Activated CD4-positive, CD25-positive, alpha-beta regulatory T cell treated with anti-CD3 and anti-CD28 coated beads, Interleukin-2, amount 50 U/mL, for 24 hours (primary cell): ENCODE measurements around the gene HIVEP3.

ENCODE experiments used
- ATAC-seq, 2 donors: fragments of 150-1000 bp; cut with Tn5 transposase; one replicate each; pipeline ENCODE4 v1.10.0; 2021; ENCODE audit warnings: mild to moderate bottlenecking in 1 of 2, moderate library complexity in 1 of 2

The HIVEP3 gene

DNA sequence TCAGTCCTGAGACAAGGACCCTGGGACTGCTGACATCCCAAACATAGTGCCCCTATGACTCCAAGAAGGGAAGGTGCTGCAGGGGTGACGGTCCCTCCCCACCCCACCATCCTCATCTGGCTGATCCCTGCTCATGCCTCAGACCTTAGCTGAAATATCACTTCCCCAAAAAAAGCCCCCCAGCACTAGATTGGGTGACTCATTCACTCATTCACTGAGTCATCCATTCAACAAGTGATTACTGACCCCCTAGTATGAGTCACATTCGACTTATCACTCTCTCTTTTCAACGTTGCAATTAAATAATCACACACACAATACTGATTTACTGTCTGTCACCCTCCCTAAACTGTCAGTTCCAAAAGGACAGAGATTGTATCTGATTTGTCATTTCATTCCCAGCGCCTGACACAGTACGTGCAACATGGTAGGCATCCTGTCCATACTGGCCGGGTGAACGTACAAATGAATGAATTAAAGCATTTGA is 48.6 kb downstream of the HIVEP3 start:
- peak; percentile 70 to 71 for ATAC-seq

DNA sequence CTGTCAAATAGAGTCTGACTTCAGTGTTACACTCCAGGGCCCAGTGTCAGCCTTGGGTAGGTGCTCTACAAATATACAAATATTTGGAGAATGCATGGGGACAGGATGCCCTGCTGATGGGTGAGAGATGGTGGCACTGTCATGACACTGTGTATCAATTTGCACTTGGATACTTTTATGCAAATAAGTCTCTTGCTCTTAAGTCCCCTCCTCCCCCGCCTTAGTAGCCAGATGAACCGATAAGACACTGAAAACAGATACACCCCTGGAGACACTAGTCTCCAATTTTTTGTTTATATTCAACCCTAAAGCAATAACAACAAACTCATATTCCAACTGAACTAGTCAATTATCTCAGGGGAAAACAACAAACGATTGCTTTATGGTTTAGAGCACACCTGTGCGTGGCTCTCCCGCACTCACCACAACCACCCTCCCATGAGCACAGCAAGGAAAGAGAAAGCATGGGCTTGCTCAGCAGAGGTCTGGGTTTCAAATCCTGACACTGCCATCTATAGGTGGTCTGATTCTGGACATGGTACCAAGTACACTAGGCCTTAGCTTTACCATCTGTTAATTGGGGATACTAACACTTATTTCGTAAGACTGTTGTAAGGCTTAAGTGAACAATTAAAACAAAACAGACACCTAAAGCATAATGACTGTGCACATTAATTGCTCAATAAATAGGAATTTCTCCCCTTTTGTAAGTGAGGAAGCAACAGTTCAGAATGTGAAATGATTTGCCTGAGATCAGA is 50.3 kb downstream of the HIVEP3 start:
- peak; percentile 74 to 80 for ATAC-seq

DNA sequence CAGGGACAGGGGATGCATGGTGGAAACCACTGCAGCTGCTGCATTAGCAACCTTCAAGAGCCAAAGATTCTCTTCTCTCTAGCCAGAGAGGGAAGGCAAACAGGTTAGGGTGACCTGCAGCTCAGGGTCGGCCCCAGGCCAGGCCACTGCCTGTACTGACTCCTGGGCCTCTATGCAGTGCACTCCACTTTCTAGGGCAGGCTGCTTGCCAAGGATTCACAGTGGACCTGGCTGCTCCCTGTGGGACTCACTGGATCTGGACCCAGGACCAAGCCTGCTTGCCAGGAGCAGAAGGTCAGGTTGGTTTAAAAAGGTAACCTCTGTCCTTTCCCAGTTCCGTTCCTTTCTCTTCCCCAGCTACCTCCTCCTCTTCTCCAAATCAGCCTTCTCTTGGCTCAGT is 52.4 kb downstream of the HIVEP3 start:
- no peak for ATAC-seq

DNA sequence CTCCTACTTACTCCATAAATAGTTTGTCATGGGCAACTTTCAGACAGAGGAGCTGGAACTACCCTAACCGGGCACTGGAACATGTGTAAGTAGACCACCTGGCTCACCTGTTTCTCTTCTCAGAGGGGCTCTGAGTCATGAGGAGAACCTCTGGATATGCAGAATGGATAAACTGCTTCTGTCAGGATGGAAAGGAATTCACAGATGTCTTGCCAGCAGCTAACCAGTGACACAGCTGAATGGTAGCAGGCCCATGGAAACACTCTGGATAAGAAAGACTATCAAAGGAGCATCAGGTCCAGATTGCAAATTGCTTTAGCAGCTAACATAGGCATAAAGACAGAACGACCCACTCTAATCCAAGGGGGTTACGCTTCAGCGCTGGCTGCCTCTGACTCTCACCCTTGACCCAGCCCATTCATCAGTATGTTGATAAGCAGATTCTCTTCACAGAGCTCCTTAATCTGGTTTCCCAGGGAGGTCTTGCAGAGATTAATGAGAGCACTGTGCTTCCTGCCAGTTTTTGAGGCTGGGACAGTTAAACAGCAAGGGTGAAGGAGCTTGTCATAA is 54.2 kb downstream of the HIVEP3 start:
- no peak for ATAC-seq

DNA sequence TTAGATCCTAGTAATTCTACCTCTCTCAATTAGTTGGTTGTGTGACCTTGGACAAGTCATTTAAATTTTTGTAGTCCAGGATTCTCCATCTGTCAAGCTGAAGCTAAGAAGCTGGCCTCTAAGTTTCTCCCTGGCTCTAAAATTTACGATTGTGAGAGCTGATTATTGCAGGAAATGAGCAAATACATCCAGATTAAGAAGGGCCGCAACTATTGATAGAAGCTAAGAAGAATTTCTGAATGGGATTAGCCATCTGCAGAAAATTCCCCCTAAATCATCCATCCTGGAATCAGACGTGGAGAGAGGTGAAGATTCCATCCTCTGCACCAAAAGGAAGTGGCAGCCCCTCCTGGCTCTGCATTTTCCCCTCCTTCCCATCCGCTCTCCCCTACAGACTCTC is 55.0 kb downstream of the HIVEP3 start:
- ATAC-seq, result no peak

DNA sequence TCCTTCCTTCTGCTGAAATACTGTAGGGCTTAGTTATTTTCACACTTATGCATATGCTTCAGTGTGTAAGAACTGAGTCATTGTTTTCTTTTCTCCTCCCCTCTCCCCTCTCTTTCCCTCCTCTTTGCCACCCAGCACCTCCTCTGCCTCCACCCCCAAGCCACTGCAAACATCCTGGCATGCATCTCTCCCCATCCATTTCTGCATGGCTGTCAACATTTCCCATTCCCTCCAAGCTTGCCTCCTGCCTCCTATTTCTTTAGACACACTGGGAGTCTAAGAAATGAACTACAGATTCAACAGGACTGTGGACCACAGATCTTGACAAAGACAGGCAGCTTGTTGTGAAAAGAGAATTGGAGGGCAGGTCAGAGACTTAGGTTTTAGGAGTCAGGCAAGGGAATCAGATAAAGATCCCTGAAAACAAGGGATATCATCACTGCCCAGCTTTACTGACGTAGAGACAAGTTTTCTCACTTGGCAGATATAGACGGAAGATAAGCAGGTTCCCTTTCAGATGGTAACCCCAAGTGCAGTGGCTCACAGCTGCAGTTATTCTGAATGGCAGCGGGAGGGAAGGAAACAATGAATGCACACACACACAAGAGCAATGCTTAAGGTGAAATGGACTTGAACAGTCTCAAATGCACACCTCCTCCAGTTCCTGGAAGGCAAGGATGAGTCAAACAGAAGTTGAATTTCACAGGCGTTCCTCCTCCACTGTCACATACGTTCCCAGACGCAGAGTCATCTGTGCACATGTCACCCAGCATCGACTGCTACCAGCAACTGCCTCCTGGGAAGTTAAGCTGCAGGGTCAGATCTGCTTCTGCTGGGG is 56.1 kb downstream of the HIVEP3 start:
- ATAC-seq, result peak; percentile 96 to 98

DNA sequence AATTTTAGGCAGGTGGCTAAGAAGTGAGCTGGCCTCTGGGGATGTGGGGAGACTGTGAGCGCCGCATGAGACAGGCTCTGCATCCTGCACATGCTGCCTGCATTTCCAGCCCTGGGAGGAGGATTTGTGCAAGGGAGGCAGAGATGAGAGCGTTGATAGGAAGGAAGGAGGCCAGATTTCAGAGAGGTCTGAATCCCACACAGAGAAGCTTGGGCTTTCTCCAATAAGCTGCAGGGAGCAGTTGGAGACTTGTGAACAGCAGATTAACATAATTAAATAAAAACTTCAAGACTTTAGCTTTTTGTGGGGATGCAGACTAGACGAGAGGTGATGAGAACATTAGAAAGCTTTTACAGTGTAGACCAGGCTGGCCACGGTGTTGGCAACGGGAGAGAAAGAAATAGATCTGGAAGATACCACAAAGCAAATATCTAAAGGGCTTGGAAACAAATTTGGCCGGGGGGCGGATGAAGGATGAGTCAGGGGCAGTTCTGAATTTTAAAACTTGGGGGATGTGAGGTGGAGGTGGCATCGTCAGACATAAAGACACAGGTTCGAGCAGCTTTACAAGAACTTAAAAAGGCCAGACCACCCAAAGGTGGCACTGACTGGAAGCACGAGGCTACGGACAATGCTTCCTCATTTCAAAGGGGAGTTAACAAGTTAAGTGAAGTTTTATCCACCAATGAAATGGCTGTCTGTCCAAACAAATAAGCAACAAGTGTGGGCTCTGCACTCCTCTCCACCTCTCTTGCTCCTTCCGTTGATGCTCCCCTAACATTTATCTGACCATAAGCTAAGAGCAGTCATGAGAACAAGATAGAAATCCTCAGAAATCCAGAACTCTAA is 57.0 kb downstream of the HIVEP3 start:
- ATAC-seq, result no peak

DNA sequence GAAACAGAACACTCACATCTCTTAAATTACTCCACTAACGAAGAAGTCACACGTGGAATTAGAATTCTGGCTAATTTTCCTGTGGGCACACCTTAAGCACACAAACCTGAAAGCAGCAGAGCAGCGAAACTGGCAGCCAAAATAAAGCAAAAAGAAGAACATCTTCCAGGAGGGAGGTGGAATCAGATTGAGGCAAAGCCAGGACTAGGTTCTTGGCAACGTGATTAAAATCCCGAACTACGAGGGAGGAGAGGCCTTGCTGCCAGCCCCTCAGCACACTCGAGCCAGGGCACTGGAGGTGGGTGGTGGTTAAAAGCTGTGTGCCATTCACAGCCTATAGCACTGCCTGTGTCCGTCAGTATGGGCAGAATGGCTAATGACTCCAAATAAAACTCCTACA is 58.0 kb downstream of the HIVEP3 start:
- no peak for ATAC-seq

DNA sequence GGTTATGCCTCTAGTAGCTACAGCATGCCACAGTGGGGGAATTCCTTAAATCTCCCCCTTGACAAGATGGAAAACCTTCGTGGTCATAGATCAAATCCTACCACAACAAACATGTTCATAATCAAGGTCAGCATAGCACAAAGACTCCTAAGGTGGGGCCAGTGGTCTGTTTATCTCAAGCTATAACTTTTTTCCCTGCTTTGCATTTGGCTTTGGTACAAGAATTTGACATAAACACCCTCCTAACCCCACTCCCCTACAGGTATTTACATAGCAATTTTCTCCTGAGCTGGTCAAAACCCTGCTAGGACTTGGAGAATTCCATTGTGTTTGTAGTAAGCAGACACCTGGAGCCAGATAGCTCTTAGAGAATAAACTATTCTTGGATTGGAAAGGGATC is 58.5 kb downstream of the HIVEP3 start:
- ATAC-seq, result no peak

DNA sequence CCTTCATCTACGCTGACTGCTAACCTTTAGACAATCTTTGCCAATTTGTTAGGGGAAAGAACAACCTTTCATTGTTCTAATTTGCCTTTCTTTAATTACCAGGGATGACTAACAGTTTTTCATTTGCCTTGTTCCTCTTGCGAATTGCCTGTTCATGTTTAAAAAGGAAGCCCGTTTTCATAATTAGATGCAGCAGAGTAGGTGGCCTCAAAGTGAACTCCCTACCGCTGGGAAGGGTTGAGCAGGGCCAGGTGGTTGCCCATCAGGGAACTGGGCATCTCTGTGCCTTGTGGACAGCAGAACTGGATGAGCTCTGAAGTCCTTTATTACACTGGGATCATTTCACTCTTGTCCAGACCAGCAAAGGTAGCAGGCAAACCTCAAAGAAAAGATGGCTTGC is 59.0 kb downstream of the HIVEP3 start:
- ATAC-seq, result no peak

DNA sequence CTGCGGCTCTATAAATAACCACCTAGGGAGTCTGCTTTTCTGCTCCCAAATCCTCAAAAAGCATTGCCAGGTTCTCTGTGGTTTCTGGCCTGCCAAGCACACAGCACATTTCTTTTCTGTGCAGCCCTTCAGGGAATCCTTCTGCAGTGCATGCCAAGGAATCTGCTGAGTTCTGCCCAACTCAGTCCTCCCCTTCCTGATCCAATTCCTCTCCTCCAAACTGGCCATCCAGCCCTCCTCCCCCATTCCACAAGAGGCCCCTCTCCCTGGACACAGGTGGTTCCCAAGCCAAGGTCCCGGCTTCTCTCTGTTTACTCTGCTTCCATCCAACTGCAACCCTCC is 61.8 kb downstream of the HIVEP3 start:
- ATAC-seq, result no peak

DNA sequence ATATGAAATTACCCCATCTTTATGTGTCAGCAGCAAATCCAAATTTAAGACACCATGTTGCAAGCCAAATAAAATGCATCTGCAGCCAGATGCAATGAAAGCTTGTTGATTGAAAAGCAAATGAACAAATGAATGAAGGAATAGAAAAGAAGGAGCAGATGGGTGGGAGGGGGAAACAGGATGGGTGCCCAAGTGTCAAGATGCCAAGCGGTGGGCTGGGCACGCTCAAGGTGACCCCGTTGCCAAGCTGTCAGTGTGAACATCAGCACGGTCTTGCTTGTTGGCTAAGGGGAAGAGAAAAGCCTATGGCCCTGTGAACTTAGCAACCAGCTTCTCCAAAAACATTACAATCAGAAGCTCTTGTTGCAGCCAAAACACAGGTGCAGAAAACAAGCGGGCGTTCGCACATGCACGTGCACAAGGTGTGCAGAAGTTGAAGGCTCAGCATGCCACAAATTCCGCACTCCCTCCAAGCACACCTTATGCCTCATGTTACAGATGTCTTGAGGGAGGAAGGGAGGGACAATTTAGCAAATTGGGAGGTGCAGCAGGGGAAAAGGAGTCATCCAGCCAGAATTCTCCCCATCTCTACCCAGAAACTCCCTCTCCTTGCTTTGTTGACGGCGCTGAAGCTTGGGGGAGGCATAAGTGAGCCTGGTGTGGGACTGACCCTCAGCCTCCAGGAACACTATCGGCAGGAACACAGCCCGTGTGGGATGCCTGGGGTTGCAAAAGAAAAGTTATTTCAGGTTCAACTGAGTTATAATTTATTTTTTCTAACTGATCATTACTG is 62.4 kb downstream of the HIVEP3 start:
- ATAC-seq, result no peak

DNA sequence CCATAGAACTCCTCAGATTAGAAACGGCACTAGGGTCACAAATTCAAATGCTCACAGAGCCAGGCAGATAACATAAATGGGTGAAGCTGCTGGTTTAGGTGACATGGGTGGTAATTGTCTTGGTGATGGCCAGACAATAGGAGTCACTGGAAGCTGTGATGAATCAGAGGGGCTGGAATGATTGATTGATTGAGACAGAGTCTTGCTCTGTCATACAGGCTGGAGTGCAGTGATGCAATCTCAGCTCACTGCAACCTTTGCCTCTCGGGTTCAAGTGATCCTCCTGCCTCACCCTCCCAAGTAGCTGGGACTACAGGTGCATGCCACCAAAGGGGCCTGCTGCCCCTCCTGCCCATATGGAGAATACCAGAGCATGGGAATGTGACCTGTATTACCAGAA is 63.0 kb downstream of the HIVEP3 start:
- ATAC-seq, result no peak

DNA sequence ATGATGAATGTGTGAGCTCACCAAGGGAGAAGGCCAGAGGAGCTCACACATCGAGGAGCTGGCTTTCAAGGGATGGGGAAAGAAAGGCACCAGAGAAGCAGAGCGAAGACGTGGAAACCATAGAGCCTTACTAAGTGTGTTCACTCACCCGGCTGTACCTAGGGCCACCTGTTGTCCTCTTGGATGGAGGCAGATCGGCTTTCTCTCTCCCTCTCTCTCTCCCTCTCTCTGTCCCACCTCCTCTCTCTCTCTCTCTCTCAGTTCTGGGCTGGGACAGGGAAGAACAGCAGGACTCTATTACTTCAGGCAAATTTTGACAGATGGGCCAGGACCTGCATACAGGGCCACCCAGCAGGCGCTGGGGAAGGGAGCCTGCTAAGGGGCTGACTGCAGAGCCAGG is 64.8 kb downstream of the HIVEP3 start:
- no peak for ATAC-seq

DNA sequence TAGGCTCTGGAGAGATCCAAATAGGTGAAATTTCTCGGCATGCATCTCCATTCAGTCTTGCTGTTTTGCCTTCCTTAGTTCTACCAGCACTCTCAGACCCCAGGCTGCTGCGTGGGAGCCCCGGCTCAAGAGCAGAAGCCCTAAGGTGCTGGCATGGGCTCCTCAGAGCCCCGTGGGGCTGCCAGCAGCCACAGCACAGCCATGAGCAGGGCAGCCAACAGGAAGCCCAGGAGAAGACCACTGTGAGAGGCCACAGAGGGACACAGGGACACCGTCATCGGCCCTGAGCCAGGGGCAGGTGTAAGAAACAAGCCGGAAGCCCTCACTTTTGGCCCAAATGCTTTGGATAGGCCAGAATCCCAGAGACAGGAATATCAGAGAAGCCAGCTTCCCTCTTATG is 66.6 kb downstream of the HIVEP3 start:
- ATAC-seq, result no peak

DNA sequence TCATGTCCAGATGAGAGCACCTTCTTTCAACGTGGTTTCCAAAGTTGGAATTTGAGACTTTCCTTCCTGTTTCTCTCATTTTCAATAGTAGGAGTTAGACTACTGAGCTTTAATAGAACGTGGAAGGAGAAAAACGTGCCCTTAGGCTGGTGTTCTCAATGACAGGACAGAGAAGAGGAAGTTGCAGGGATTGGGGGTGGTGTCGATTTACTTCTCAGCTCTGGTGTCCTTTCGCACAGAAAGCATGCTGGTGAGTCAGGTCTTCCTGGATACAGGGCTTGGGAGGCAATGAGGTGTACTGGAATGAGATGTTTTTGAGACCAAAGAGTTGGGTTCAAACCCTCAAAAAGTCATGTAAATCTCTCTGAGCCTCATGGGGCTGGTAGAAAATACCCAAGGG is 67.1 kb downstream of the HIVEP3 start:
- no peak for ATAC-seq

DNA sequence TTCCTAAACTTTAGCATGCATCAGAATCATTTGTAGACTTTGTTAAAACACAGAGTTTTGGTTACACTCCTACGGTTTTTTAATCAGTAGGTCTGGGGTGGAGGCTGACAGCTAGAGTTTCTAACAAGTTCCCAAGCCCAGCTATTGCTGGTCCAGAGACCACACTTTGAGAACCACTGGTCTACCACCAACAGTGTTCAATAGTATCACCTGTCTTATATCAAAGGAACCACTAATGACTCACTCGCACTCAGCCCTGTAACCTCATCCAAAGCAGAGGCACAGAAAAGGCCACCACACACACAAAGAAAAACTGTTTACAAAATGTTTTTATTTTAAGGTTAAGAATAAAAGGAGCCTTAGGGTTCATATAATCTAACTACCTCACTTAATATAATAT is 68.7 kb downstream of the HIVEP3 start:
- ATAC-seq, result peak; percentile 93 to 94

DNA sequence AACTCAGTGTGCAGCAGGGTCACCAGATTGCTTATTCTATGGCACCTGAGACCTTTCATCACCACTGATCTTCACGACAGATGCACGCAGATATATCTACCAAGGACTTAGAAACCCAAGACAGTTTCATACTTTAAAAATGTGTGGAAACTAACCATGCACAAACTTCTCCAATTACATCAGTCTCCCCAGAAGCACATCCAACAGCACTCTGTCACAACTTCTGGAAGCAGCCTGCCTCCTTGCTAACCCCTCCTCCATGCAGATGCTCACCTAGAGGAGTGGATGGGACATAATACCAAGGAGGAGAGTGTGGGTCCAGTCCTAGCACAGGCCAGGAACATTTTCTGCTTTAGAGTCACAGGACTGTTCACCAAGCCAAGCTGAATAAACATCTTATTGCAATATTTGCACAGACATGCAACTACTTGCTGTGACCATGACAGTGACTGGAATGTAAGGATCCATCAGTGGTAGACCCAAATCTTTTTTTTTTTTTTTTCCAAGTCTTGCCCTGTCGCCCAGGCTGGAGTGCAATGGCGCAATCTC is 69.4 kb downstream of the HIVEP3 start:
- ATAC-seq, result no peak

DNA sequence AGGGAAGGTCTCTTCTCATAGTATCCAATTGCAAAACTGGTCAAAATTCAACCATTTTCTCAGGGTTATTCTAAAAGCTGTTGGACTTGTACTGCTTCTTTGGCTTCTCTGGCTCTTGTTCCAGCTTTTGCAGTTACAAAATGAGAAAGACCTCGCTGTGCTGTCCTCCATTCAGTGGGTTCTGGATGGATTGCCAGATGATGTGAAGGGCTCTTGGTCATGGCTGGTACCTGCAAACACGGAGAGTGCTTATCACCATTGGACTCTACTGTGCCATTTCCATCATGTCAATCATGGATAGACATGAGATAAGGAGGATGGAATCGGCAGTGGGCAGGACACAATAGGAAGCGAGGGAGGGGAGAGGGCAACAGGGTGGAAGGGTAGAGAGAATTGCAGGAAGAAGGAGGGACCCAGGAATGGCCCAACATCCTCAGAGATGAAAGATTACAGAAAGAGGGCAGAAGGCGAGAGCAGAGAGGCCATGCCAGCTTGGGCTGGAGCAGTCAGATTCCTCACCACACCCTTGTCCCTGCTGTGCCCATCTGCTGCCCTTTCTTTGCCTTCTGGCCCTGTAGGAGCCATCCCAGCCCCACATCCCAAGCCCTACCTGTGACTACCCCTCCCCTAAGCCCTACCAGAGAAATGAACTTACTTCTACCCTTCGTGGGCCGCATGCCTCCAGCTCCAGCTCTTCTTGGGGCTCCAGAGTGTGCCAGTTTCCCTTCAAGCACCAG is 70.3 kb downstream of the HIVEP3 start:
- ATAC-seq, result no peak

DNA sequence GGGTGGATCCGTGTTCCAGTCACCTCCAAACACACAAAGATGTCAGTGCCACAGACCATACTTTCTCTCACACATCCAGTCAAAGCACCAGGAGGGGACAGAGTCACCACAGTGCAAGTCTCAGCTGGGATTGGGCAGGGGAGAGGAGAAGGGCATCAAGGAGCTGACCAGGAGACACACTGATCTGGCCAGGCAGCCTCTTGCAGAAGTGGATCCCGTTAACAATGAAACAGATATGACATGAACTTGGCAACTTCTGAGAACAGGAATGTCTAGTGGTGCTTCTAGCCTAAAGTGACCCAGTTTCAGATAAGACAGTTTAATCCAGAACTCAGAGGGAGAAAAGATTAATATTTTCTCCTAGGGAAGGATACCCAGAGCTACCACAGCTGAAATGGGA is 71.0 kb downstream of the HIVEP3 start:
- no peak for ATAC-seq
